H1 (cell line): Measurements from ENCODE around the gene LEO1. TPM values are rescaled to one million over a fixed set of nuclear protein-coding genes. Genes with fewer than 3 reads are reported as not detected.

Experiments used
- CTCF ChIA-PET: fragments of 300-600 bp; sonication (Branson Sonifier 250); formaldehyde crosslinking; loops from one replicate; lab custom pipeline; 2021; ENCODE audit not compliant: partially characterized antibody; lab: Charles Lee
- POLR2A ChIA-PET: fragments of 300-600 bp; sonication (Branson Sonifier 250); formaldehyde crosslinking; loops from one replicate; lab custom pipeline; 2021; ENCODE audit warnings: inconsistent platforms; ENCODE audit not compliant: partially characterized antibody; lab: Charles Lee
- DNase-seq, 2 experiments: peaks; one replicate each; pipeline versions ENCODE4 v3.0.0 to v3.0.0-alpha.2; 2010 to 2022; ENCODE audit warnings: low spot score in 2 of 2, low read depth in 1 of 2, mixed read lengths in 1 of 2
- FAIRE-seq: peaks from 2 replicates; lab custom pipeline; 2011; peaks lifted over from hg19 to GRCh38; lab: Jason Lieb, UNC
- H2AFZ ChIP-seq: 2 replicates; pipeline ENCODE4 v1.8.1; 2012; ENCODE audit warnings: low read length, inconsistent platforms
- H2AK5ac ChIP-seq: 2 replicates; pipeline ENCODE4 v1.6.1; 2013; ENCODE audit warnings: low read depth, low read length
- H2BK120ac ChIP-seq: replicated peaks from 2 replicates; pipeline ENCODE3; 2013; ENCODE audit warnings: low read depth, low read length, inconsistent platforms
- H2BK12ac ChIP-seq: 2 replicates; pipeline ENCODE4 v1.6.1; 2013; ENCODE audit warnings: low read depth, low read length
- H2BK15ac ChIP-seq: 2 replicates; pipeline ENCODE4 v1.6.1; 2013; ENCODE audit warnings: low read length
- H2BK20ac ChIP-seq: 2 replicates; pipeline ENCODE4 v1.6.1; 2013; ENCODE audit warnings: low read length
- H2BK5ac ChIP-seq: 2 replicates; pipeline ENCODE4 v1.6.1; 2013; ENCODE audit warnings: low read depth, low read length
- H3K14ac ChIP-seq: 2 replicates; pipeline ENCODE4 v1.6.1; 2013; ENCODE audit warnings: inconsistent platforms; ENCODE audit not compliant: insufficient read length
- H3K18ac ChIP-seq: 2 replicates; pipeline ENCODE4 v1.6.1; 2013; ENCODE audit warnings: low read length; ENCODE audit errors: extremely low read depth
- H3K23ac ChIP-seq: 2 replicates; pipeline ENCODE4 v1.6.1; 2013; ENCODE audit warnings: inconsistent platforms; ENCODE audit not compliant: insufficient read length
- H3K23me2 ChIP-seq: 2 replicates; pipeline ENCODE4 v1.6.1; 2013; ENCODE audit warnings: low read depth, low read length
- H3K27ac ChIP-seq: 2 replicates; pipeline ENCODE4 v1.6.1; 2011; ENCODE audit warnings: low read depth, low read length, inconsistent platforms
- H3K27me3 ChIP-seq, 4 experiments: replicated peaks in 1 of 4; 1 replicate in 1 of 4; 2 replicates in 3 of 4; pipeline versions ENCODE4 v1.6.1 to v1.8.1; 2011 to 2013; ENCODE audit warnings: low read length in 3 of 4, mild to moderate bottlenecking in 3 of 4, inconsistent platforms in 2 of 4, mixed read lengths in 2 of 4, moderate library complexity in 1 of 4; ENCODE audit not compliant: control insufficient read depth in 3 of 4, insufficient read depth in 3 of 4; ENCODE audit errors: extremely low read depth in 1 of 4
- H3K36me3 ChIP-seq, 4 experiments: 2 replicates each; pipeline versions ENCODE4 v1.6.1 to v1.8.1; 2011 to 2013; ENCODE audit warnings: mild to moderate bottlenecking in 4 of 4, low read length in 3 of 4, moderate library complexity in 2 of 4, control low read depth in 1 of 4, inconsistent platforms in 1 of 4; ENCODE audit not compliant: insufficient read depth in 4 of 4, control insufficient read depth in 2 of 4
- H3K4ac ChIP-seq: replicated peaks from 2 replicates; pipeline ENCODE3; 2013; ENCODE audit warnings: low read length, low read depth, mixed read lengths, inconsistent platforms; ENCODE audit not compliant: insufficient read length
- H3K4me1 ChIP-seq, 4 experiments: replicated peaks in 1 of 4; 1 replicate in 1 of 4; 2 replicates in 3 of 4; pipeline versions ENCODE4 v1.6.1 to v1.8.1; 2011 to 2013; ENCODE audit warnings: low read length in 3 of 4, inconsistent platforms in 2 of 4, mixed read lengths in 1 of 4; ENCODE audit not compliant: insufficient read depth in 4 of 4, control insufficient read depth in 3 of 4
- H3K4me2 ChIP-seq, 2 experiments: 2 replicates each; pipeline versions ENCODE4 v1.6.1 to v1.8.1; 2011 to 2013; ENCODE audit warnings: low read depth in 2 of 2, low read length in 2 of 2, control low read depth in 1 of 2, inconsistent platforms in 1 of 2, mild to moderate bottlenecking in 1 of 2; ENCODE audit not compliant: insufficient read depth in 1 of 2
- H3K4me3 ChIP-seq, 4 experiments: fragments of 200-600, 300-600 bp in 1 of 4; sonication (generic), shearing (Covaris generic), sonication (Bioruptor Twin) in 1 of 4; 2 replicates each; pipeline versions ENCODE4 v1.5.1 to v1.8.1; 2011 to 2016; ENCODE audit warnings: low read length in 4 of 4, low read depth in 3 of 4, control low read depth in 2 of 4, inconsistent platforms in 2 of 4, mild to moderate bottlenecking in 2 of 4, mixed read lengths in 1 of 4, moderate library complexity in 1 of 4; ENCODE audit not compliant: insufficient read depth in 2 of 4; ENCODE audit errors: extremely low read depth in 1 of 4
- H3K56ac ChIP-seq: replicated peaks from 2 replicates; pipeline ENCODE3; 2013; ENCODE audit warnings: low read depth, mild to moderate bottlenecking, mixed read lengths, low read length, inconsistent platforms; ENCODE audit not compliant: insufficient read length
- H3K79me1 ChIP-seq: 2 replicates; pipeline ENCODE4 v1.6.1; 2013; ENCODE audit warnings: low read depth, low read length, control low read depth
- H3K79me2 ChIP-seq, 2 experiments: 2 replicates each; pipeline versions ENCODE4 v1.6.1 to v1.8.1; 2012 to 2013; ENCODE audit warnings: low read length in 2 of 2, mild to moderate bottlenecking in 2 of 2, inconsistent platforms in 1 of 2; ENCODE audit not compliant: insufficient read depth in 2 of 2, control insufficient read depth in 1 of 2
- H3K9ac ChIP-seq, 4 experiments: replicated peaks in 1 of 4; 1 replicate in 1 of 4; 2 replicates in 3 of 4; pipeline versions ENCODE4 v1.6.1 to v1.8.1; 2011 to 2013; ENCODE audit warnings: low read depth in 3 of 4, low read length in 3 of 4, control low read depth in 2 of 4, mild to moderate bottlenecking in 2 of 4, moderate library complexity in 2 of 4, inconsistent platforms in 1 of 4; ENCODE audit errors: extremely low read depth in 1 of 4
- H3K9me3 ChIP-seq, 2 experiments: 2 replicates each; pipeline versions ENCODE4 v1.6.1 to v1.8.1; 2012 to 2013; ENCODE audit warnings: mild to moderate bottlenecking in 2 of 2, moderate library complexity in 2 of 2, control low read depth in 1 of 2, inconsistent platforms in 1 of 2, low read depth in 1 of 2, low read length in 1 of 2, mixed read lengths in 1 of 2; ENCODE audit not compliant: insufficient read depth in 2 of 2
- H4K20me1 ChIP-seq, 2 experiments: replicated peaks in 1 of 2; 2 replicates each; pipeline versions ENCODE3 to v1.8.1; 2011 to 2013; ENCODE audit warnings: inconsistent platforms in 2 of 2, low read length in 2 of 2, mild to moderate bottlenecking in 1 of 2; ENCODE audit not compliant: insufficient read depth in 2 of 2, control insufficient read depth in 1 of 2
- H4K5ac ChIP-seq: 2 replicates; pipeline ENCODE4 v1.6.1; 2013; ENCODE audit warnings: low read length, low read depth, mixed read lengths, inconsistent platforms; ENCODE audit not compliant: insufficient read length
- H4K8ac ChIP-seq: 2 replicates; pipeline ENCODE4 v1.8.0; 2013; ENCODE audit warnings: mild to moderate bottlenecking, moderate library complexity, low read length, inconsistent platforms; ENCODE audit not compliant: insufficient read depth; ENCODE audit errors: extremely low read depth
- H4K91ac ChIP-seq: replicated peaks from 2 replicates; pipeline ENCODE3; 2013; ENCODE audit warnings: low read length, mixed read lengths, inconsistent platforms; ENCODE audit not compliant: insufficient read length
- BCL11A ChIP-seq, 2 experiments: IDR thresholded peaks; one replicate each; pipeline ENCODE4 v1.6.1; 2011; ENCODE audit warnings: low read depth in 2 of 2, low read length in 2 of 2, mild to moderate bottlenecking in 2 of 2
- BRCA1 ChIP-seq: IDR thresholded peaks from 2 replicates; pipeline ENCODE4 v1.6.1; 2012; ENCODE audit warnings: low read depth, low read length, improper control_type of control experiment
- CREB1 ChIP-seq: IDR thresholded peaks from 2 replicates; pipeline ENCODE4 v1.6.1; 2012; ENCODE audit warnings: inconsistent platforms
- EGR1 ChIP-seq: IDR thresholded peaks from 2 replicates; pipeline ENCODE4 v1.6.1; 2011; ENCODE audit warnings: low read depth, low read length, borderline replicate concordance
- POLR2AphosphoS5 ChIP-seq: IDR thresholded peaks from 2 replicates; pipeline ENCODE4 v1.6.1; 2011; ENCODE audit warnings: low read depth, low read length
- POU5F1 ChIP-seq: IDR thresholded peaks from 2 replicates; pipeline ENCODE4 v1.6.1; 2011; ENCODE audit warnings: low read depth, mild to moderate bottlenecking, low read length, moderate library complexity
- RAD21 ChIP-seq, 2 experiments: IDR thresholded peaks in 1 of 2; conservative IDR thresholded peaks in 1 of 2; 2 replicates each; pipeline ENCODE4 v1.6.1; 2011; ENCODE audit warnings: low read depth in 2 of 2, low read length in 2 of 2, improper control_type of control experiment in 1 of 2, inconsistent platforms in 1 of 2, mild to moderate bottlenecking in 1 of 2, moderate library complexity in 1 of 2
- SP2 ChIP-seq: IDR thresholded peaks from 2 replicates; pipeline ENCODE4 v1.6.1; 2012; ENCODE audit warnings: mild to moderate bottlenecking, low read length, inconsistent platforms
- TAF1 ChIP-seq: IDR thresholded peaks from 2 replicates; pipeline ENCODE4 v1.6.1; 2011; ENCODE audit warnings: mild to moderate bottlenecking, low read depth, low read length
- WGBS, 2 experiments: shearing (Covaris generic) in 1 of 2; methylation state at CpG; one replicate each; pipeline versions ENCODE4 v1.1.6 to v1.1.7; 2013 to 2015; ENCODE audit warnings: low lambda C conversion rate in 2 of 2, mixed read lengths in 2 of 2, inconsistent platforms in 1 of 2, low coverage in 1 of 2, missing lambda C conversion rate in 1 of 2; ENCODE audit not compliant: insufficient replicate concordance in 2 of 2, insufficient coverage in 1 of 2, insufficient read length in 1 of 2; ENCODE audit errors: extremely low coverage in 1 of 2, missing lambda C conversion rate in 1 of 2; 5-methylcytosine and 5-hydroxymethylcytosine counted together
- polyA plus RNA-seq, 7 experiments: library from polyadenylated mRNA; depleted of rRNA in 3 of 7; stranded (reverse) in 5 of 7; unstranded in 2 of 7; fragments of >200 nt in 5 of 7; fragments of 200-250 nt in 2 of 7; gene quantifications; 1 replicate in 5 of 7; 2 replicates in 1 of 7; 4 replicates in 1 of 7; pipeline versions ENCODE4 v1.2.1 to v1.2.3, GENCODE V29; 2011 to 2013; ENCODE audit warnings: missing spikeins in 2 of 7, mixed read lengths in 2 of 7
- total RNA-seq: library from RNA; stranded (reverse); fragmentation: NEBNext Ultra II Directional; extraction: Animal tissue kit (Norgen Biotek cat#: 25700); gene quantifications from 2 replicates; pipeline ENCODE4 v1.2.1, GENCODE V29; 2021

Gene LEO1
- total and polyA plus RNA-seq, 2 of the 8 experiments (the other 6 are each of a cell fraction or from before 2014, with no cell fraction given), result 1.6 to 27.4 TPM

DNA sequence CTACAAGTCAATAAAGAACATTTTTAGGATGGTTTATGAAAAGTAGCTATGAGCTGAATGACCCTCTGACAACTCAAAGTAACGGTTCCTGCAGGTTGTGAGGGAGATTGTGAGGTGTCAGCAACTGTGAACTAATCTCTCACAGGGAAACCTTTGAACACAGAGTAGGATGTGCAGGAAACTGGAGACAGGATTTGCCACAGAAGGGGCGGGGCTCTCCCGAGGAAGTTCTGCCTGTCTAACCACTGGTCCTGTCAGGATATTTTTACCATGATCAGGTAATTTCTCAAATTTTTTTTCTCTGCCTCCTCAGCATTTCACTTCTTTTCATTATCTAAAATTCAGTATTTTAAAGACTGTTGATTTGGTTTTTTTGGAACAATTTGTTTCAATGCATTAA lies 33.3 kb downstream of the LEO1 start:
- no peak overlapping the region for H3K56ac ChIP-seq
- no peak overlapping the region for H3K4me3 ChIP-seq
- POLR2A ChIA-PET, result interaction anchor here (1.1 kb wide), 1 partner anchor 33 kb away, joined by 3 read pairs; the partner anchor contains the start of gene LEO1
- no peak overlapping the region for H3K23ac ChIP-seq
- H3K18ac ChIP-seq, result no peak overlapping the region
- TF ChIP-seq BRCA1 (no peak), SP2 (no peak), POLR2AphosphoS5 (no peak), TAF1 (no peak), RAD21 (IDR thresholded peaks at IDR 0.05 in 1 of 2, conservative IDR thresholded peaks at IDR 0.05 in 1 of 2; ENCODE audit: low read depth in 2 of 2, low read length in 2 of 2) (no peak), BCL11A (IDR thresholded peaks at IDR 0.05; ENCODE audit: low read depth in 2 of 2, low read length in 2 of 2) (no peak), EGR1 (no peak), POU5F1 (no peak), CREB1 (no peak)
- no peak overlapping the region for H2AK5ac ChIP-seq
- no peak overlapping the region for H3K4ac ChIP-seq
- H2BK20ac ChIP-seq, result no peak overlapping the region
- no peak overlapping the region for H2BK12ac ChIP-seq
- H3K9ac ChIP-seq, result no peak overlapping the region
- H3K4me2 ChIP-seq, result no peak overlapping the region
- DNase-seq, result no peak
- no peak overlapping the region for H2AFZ ChIP-seq
- no peaks in the 10 kb centered on the region for H3K23me2 ChIP-seq
- no peak for FAIRE-seq
- H3K79me1 ChIP-seq, result no peaks in the 10 kb centered on the region
- H3K4me1 ChIP-seq, result no peaks in the 10 kb centered on the region
- CTCF ChIA-PET, result interaction anchor here (1.0 kb wide), 1 partner anchor 12 kb away, joined by 3 read pairs; no protein-coding TSS in a partner anchor
- H3K36me3 ChIP-seq, result peaks cover 0 to 12% (median 5%) of the 10 kb centered on the region in 4 experiments; a peak in 4 of 8 replicates
- H4K5ac ChIP-seq, result no peak overlapping the region
- no peak overlapping the region for H4K91ac ChIP-seq
- peaks cover 0 to 1% of the 10 kb centered on the region in 2 experiments for H4K20me1 ChIP-seq
- H3K27me3 ChIP-seq, result no peaks in the 10 kb centered on the region
- no peaks in the 10 kb centered on the region for H3K79me2 ChIP-seq
- H3K9me3 ChIP-seq, result no peaks in the 10 kb centered on the region
- H3K27ac ChIP-seq, result no peak overlapping the region
- no peak overlapping the region for H3K14ac ChIP-seq
- H2BK5ac ChIP-seq, result no peak overlapping the region
- no peak overlapping the region for H4K8ac ChIP-seq
- no peak overlapping the region for H2BK120ac ChIP-seq
- WGBS, 2 experiments, result 92% methylated on average over 3 of the region's 3 CpGs; no CpG with 5 or more reads in 1 of the 2 experiments
- no peak overlapping the region for H2BK15ac ChIP-seq
